Uterus (tissue), 2 donors: ENCODE measurements around the gene C1R.

Source experiments
- POLR2A ChIP-seq, 2 donors: fragments of 450-650 bp; IDR thresholded peaks; one replicate each; pipeline ENCODE4 v1.6.1; 2016; ENCODE audit warnings: antibody characterized with exemption in 2 of 2, mild to moderate bottlenecking in 1 of 2, moderate library complexity in 1 of 2
- TF ChIP-seq, protein P1 (sequence below), 4 experiments: fragments of 200-600 bp in 2 of 4; fragments of 450-650 bp in 2 of 4; sonication (generic) in 2 of 4; IDR thresholded peaks; one replicate each; pipeline ENCODE4 v1.5.1; 2016 to 2019; ENCODE audit warnings: antibody characterized with exemption in 4 of 4, mild to moderate bottlenecking in 2 of 4, moderate library complexity in 1 of 4

DNA sequence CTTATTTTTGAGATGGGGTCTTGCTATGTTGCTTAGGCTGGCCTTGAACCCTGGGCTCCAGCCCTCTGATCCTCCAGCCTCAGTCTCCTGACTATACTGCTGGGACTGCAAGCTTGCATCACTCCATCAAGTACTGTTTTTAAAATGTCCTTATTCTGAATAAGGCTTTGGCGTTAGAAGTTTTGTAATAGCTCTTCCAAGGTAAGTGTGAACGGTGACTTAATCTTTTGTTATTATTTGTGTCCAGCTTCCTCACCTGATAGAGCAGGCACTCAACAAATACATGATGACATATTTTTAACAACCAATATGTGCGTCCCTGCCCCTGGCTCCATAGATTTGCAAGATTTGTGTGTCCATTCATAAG lies 15.4 kb upstream of the C1R start:
- TF ChIP-seq POLR2A (IDR thresholded peaks at IDR 0.05) = no peak
- TF ChIP-seq, protein P1, sequence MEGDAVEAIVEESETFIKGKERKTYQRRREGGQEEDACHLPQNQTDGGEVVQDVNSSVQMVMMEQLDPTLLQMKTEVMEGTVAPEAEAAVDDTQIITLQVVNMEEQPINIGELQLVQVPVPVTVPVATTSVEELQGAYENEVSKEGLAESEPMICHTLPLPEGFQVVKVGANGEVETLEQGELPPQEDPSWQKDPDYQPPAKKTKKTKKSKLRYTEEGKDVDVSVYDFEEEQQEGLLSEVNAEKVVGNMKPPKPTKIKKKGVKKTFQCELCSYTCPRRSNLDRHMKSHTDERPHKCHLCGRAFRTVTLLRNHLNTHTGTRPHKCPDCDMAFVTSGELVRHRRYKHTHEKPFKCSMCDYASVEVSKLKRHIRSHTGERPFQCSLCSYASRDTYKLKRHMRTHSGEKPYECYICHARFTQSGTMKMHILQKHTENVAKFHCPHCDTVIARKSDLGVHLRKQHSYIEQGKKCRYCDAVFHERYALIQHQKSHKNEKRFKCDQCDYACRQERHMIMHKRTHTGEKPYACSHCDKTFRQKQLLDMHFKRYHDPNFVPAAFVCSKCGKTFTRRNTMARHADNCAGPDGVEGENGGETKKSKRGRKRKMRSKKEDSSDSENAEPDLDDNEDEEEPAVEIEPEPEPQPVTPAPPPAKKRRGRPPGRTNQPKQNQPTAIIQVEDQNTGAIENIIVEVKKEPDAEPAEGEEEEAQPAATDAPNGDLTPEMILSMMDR (IDR thresholded peaks at IDR 0.05) = no peak
